SJCRH30 (cell line): ENCODE results near the gene KLHL28. TPM values are rescaled to one million over a fixed set of nuclear protein-coding genes. Genes with fewer than 3 reads are reported as not detected.
A peak's percentile ranks its signal among the peaks of the same experiment; 100 is the strongest.

Experiments
- DNase-seq, 2 experiments: peaks; one replicate each; pipeline ENCODE4 v3.0.0-alpha.2; 2015 to 2020
- H3K27ac ChIP-seq: fragments of 250-450 bp; sonication (Bioruptor Pico); 2 replicates; pipeline ENCODE4 v1.5.1; 2020; ENCODE audit warnings: mild to moderate bottlenecking, moderate library complexity
- H3K27me3 ChIP-seq: fragments of 250-450 bp; sonication (Bioruptor Pico); 2 replicates; pipeline ENCODE4 v1.5.1; 2020; ENCODE audit warnings: mild to moderate bottlenecking, moderate library complexity
- H3K36me3 ChIP-seq: fragments of 250-450 bp; sonication (Bioruptor Pico); 2 replicates; pipeline ENCODE4 v1.5.1; 2020; ENCODE audit warnings: mild to moderate bottlenecking, moderate library complexity
- H3K4me1 ChIP-seq: fragments of 250-450 bp; sonication (Bioruptor Pico); 2 replicates; pipeline ENCODE4 v1.5.1; 2020; ENCODE audit warnings: mild to moderate bottlenecking, moderate library complexity
- H3K4me3 ChIP-seq: fragments of 250-450 bp; sonication (Bioruptor Pico); 2 replicates; pipeline ENCODE4 v1.5.1; 2020; ENCODE audit warnings: mild to moderate bottlenecking, moderate library complexity
- H3K9me3 ChIP-seq: fragments of 250-450 bp; sonication (Bioruptor Pico); replicated peaks from 2 replicates; pipeline ENCODE4 v1.5.1; 2020; ENCODE audit warnings: mild to moderate bottlenecking, moderate library complexity
- total RNA-seq: library from RNA; depleted of rRNA; stranded (reverse); fragments of >200 nt; shearing (Covaris generic); gene quantifications from 2 replicates; pipeline ENCODE4 v1.2.3, GENCODE V29; 2014; rRNA removed

The KLHL28 gene, protein sequence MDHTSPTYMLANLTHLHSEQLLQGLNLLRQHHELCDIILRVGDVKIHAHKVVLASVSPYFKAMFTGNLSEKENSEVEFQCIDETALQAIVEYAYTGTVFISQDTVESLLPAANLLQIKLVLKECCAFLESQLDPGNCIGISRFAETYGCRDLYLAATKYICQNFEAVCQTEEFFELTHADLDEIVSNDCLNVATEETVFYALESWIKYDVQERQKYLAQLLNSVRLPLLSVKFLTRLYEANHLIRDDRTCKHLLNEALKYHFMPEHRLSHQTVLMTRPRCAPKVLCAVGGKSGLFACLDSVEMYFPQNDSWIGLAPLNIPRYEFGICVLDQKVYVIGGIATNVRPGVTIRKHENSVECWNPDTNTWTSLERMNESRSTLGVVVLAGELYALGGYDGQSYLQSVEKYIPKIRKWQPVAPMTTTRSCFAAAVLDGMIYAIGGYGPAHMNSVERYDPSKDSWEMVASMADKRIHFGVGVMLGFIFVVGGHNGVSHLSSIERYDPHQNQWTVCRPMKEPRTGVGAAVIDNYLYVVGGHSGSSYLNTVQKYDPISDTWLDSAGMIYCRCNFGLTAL
- total RNA-seq, result 9.4 and 10.7 TPM in 2 replicates

DNA sequence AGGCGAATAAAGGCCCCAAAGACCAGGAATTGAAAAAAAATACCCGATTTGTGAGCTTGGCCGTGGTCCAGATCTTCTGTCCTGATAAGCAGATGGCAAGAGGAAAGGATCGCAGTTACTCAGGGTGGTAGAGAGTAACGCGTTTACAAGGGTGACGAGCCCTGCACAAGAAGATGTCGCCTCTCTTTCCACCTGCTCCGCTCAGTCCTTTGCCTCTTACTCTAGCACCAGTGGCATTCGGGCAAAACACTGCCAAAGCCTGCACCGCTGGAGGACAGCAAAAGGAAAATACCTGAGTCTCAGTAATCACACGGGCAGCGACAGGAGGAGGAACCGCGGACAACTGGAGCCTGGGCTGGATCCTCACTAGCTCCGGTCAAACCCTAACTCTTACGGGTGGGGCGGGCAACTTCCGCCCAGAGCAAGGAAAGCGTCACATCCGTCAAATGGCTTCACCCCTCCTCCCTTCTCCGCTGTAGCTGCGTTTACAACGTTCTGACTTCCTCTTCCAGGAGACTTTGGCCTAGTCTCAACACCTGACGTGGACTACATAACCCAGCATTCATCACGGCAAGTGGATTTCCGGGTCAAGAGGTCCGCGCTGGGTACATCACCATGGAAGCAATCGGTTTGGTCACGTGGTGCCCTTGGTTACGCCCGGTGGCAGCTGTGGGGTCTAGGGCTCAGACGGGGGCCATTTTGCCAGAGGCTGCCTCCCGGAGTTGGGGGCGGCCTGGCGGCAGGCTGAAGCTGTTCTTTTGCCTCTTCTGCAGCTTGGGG lies at the start of gene KLHL28, which contains the start of gene TOGARAM1:
Gene KLHL28 (minus strand): TSS at position 394 of the 780 bp plus-strand sequence. CDS start 16,019 bp downstream, outside the sequence.
Gene TOGARAM1 (plus strand): TSS at position 637 of the 780 bp plus-strand sequence. CDS start 232 bp downstream, outside the sequence.
- peaks cover 2% of the 10 kb centered on the region; the same call in 1 of the 2 replicates for H3K4me1 ChIP-seq
- no peaks in the 10 kb centered on the region for H3K36me3 ChIP-seq
- H3K9me3 ChIP-seq, result no peaks in the 10 kb centered on the region
- peak within 1 kb of the TSS; percentile 88 for H3K4me3 ChIP-seq
- H3K27ac ChIP-seq, result peak within 1 kb of the TSS; percentile 86
- no peaks in the 10 kb centered on the region for H3K27me3 ChIP-seq
- peak; percentile 98 to 99 for DNase-seq

DNA sequence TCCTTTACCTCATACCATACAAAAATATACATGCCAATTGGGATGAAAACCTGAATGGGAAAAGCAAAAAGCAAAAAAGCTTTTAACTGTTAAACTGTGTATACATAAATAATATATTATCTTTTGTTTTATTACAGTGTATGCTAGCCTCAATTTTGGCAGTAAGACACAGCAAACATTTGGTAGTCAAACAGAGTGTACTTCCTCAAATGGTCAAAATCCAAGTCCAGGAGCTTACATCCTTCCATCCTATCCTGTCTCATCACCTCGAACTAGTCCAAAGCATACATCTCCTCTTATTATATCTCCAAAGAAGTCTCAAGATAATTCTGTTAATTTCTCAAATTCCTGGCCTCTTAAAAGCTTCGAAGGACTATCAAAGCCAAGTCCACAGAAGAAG lies 42.2 kb upstream of the KLHL28 start:
- Histone ChIP-seq H3K4me1 (no peaks in the 10 kb centered on the region), H3K27me3 (no peaks in the 10 kb centered on the region), H3K4me3 (no peak overlapping the region), H3K27ac (no peak overlapping the region), H3K9me3 (no peaks in the 10 kb centered on the region), H3K36me3 (peaks cover 21% of the 10 kb centered on the region)
- DNase-seq, result no peak

DNA sequence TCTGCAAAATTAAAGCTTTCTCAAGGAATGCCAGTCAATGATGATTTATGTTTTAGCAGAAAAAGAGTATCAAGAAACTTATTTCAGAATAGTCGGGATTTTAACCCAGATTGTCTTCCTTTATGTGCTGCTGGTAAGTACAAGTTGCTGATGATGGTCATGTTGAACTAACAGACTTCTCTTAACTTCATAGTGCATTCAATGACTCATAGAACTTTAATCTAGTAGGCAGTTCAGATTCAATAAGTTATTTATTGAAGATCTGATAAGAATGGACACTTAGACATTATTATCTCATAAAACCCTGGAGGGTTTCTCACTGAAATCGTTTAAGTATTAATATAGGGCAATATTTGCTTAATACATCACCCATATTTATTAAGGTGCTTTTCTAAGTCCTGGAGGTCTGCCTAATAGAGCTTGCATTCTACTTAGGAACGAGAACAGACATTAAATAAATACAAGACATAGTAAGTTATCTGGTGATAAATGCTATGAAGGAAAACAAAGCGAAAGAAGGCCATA lies 34.1 kb upstream of the KLHL28 start:
- DNase-seq, result no peak
- Histone ChIP-seq H3K4me3 (no peak overlapping the region), H3K36me3 (peaks cover 18% of the 10 kb centered on the region), H3K27me3 (no peaks in the 10 kb centered on the region), H3K4me1 (no peaks in the 10 kb centered on the region), H3K27ac (no peak overlapping the region), H3K9me3 (no peaks in the 10 kb centered on the region)

DNA sequence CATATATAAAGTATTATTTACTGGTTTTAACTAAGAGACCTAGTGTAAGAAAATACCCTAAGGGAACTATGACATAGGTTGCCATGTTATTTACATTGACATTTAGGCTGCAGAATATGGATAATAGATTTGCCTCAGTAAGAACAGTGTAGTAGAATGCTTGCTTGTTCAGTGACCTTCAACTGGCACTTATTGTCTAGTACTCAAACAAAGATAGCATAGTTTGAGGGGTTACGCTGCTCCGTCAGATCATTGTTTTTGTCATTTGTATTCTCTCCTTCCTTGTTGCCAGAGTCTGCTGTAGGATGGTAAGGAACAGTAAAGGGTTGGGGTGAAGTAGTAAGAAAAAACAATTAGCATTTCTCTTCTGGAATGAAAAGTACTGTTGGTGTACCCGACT lies 33.4 kb upstream of the KLHL28 start:
- no peaks in the 10 kb centered on the region for H3K27me3 ChIP-seq
- no peaks in the 10 kb centered on the region for H3K4me1 ChIP-seq
- H3K36me3 ChIP-seq, result peaks cover 14% of the 10 kb centered on the region
- H3K4me3 ChIP-seq, result no peak overlapping the region
- no peak for DNase-seq
- H3K9me3 ChIP-seq, result no peaks in the 10 kb centered on the region
- H3K27ac ChIP-seq, result no peak overlapping the region

DNA sequence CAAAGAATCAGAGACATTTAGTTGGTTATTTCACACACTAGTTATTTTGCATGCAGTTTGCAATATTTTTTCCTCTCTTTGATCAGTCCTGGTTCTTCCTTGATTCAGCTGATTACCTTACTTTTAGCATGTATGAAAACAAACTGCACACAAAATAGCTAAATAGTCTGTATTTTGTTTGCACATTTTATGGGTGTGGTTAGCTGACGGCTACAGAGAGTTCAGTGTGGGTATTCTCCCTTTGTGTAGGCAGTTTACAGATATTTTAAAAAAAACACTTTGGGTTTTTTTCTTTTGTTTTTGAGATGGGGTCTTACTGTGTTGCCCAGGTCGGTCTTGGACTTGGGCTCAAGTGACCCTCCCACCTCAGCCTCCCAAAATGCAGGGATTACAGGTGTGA lies 28.8 kb upstream of the KLHL28 start:
- Histone ChIP-seq H3K27me3 (no peaks in the 10 kb centered on the region), H3K36me3 (0 out of 2 replicates have a peak, but pooled peaks cover under 1% of the 10 kb centered on the region), H3K4me1 (no peaks in the 10 kb centered on the region), H3K27ac (no peak overlapping the region), H3K9me3 (no peaks in the 10 kb centered on the region), H3K4me3 (no peak overlapping the region)
- no peak for DNase-seq

DNA sequence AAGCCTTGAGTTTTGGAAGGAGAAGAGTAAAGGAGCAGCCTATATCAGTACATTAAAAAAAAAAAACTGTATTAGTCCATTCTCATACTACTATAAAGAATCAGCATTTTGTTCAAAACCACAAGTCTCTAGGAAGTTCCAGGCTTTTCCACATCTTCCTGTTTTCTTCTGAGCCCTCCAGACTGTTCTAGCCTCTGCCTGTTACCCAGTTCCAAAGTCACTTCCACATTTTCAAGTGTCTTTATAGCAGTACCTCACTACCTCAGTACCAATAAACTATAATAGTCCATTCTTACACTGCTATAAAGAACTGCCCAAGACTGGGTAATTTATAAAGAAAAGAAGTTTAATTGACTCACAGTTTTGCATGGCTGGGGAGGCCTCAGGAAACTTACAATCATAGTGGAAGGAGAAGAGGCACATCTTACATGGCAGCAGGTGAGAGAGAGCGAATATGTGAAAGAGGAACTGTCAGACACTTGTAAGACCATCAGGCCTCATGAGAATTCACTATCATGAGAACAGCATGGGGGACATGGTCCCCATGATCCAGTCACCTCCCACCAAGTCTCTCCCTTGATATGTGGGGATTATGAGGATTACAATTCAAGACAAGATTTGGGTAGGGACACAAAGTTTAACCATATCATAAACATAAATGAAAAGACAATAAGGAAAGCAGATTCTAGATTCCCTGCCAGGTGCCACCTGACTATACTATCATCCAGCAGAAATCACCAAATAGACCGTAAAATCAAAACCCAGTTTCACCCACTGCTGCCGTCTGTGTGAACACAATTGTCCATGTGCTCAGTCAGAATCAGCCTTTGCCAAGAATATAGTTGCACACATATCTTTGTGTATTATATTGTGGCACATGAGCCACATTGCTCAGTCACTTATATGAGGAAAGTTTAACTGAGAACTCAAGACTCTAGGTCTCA lies 28.0 kb upstream of the KLHL28 start:
- Histone ChIP-seq H3K4me1 (no peaks in the 10 kb centered on the region), H3K36me3 (no peaks in the 10 kb centered on the region)
- no peak for DNase-seq

DNA sequence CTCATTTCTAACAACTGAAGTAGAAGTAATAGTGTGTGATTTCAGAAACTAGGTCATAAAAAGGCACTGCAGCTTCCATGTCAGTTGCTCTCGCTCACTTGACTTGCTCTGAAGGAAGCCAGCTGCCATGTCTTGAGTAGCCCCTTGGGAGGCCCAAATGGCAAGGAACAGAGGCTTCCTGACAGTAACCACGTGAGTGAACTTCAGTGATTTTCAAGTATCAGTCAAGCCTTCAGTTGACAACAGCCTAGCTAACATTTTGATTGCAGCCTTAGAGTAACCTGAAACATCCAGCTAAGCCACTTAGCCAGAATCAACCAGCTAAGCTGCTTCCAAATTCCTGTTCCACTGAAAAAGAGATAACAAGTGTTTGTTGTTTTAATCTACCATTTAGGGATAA lies 26.9 kb upstream of the KLHL28 start:
- H3K4me1 ChIP-seq, result no peaks in the 10 kb centered on the region
- no peak overlapping the region for H3K27ac ChIP-seq
- H3K36me3 ChIP-seq, result no peaks in the 10 kb centered on the region
- DNase-seq, result no peak
- no peaks in the 10 kb centered on the region for H3K9me3 ChIP-seq
- no peak overlapping the region for H3K4me3 ChIP-seq
- H3K27me3 ChIP-seq, result no peaks in the 10 kb centered on the region

More for the DNA sequence above, 28.0 kb upstream of the KLHL28 start:
- no peak overlapping the region for H3K27ac ChIP-seq
- H3K27me3 ChIP-seq, result no peaks in the 10 kb centered on the region
- no peaks in the 10 kb centered on the region for H3K9me3 ChIP-seq
- H3K4me3 ChIP-seq, result no peak overlapping the region

DNA sequence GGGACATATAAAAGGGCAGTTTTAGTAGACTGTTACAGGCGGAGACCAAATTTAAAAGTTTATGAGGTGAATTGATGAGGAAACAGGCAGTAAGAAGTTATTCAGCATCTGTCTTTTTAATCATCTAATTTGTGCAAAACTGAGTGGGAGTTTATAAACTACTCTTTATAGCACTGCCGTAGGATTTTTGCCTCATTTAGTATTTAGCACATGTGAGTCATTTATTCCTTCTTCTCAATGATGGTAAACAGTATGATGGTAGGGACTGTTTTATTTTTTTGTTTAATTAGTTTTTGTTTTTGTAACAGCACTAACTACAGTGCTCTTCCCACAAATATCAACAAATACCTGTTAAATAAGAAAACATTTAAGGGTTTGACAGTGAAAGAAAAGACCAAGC lies 20.8 kb upstream of the KLHL28 start:
- no peaks in the 10 kb centered on the region for H3K4me1 ChIP-seq
- H3K27me3 ChIP-seq, result no peaks in the 10 kb centered on the region
- H3K4me3 ChIP-seq, result no peak overlapping the region
- no peak for DNase-seq
- no peaks in the 10 kb centered on the region for H3K9me3 ChIP-seq
- H3K36me3 ChIP-seq, result no peaks in the 10 kb centered on the region
- H3K27ac ChIP-seq, result no peak overlapping the region

DNA sequence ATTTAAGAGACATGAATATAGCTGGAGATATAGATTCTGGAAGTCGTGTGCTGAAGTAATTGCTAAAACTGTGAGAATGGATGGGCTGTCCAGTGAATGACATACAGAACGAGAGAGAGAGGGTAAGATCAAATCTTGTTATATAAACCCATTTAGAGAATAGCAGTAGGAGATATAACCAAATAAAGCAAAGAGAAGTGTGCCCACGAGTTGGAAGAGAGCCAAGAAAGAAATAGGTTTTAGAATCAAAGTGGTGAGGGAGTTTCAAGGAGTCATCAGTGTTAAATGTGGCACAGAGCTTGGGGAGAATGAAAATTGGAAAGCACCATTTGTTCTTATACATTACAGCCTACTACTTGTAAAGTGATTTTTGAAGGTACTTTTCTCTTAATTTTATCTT lies 19.5 kb upstream of the KLHL28 start:
- Histone ChIP-seq H3K27me3 (no peaks in the 10 kb centered on the region), H3K36me3 (0 out of 2 replicates have a peak, but pooled peaks cover 3% of the 10 kb centered on the region), H3K4me3 (no peak overlapping the region), H3K4me1 (no peaks in the 10 kb centered on the region), H3K27ac (no peak overlapping the region), H3K9me3 (no peaks in the 10 kb centered on the region)
- no peak for DNase-seq

DNA sequence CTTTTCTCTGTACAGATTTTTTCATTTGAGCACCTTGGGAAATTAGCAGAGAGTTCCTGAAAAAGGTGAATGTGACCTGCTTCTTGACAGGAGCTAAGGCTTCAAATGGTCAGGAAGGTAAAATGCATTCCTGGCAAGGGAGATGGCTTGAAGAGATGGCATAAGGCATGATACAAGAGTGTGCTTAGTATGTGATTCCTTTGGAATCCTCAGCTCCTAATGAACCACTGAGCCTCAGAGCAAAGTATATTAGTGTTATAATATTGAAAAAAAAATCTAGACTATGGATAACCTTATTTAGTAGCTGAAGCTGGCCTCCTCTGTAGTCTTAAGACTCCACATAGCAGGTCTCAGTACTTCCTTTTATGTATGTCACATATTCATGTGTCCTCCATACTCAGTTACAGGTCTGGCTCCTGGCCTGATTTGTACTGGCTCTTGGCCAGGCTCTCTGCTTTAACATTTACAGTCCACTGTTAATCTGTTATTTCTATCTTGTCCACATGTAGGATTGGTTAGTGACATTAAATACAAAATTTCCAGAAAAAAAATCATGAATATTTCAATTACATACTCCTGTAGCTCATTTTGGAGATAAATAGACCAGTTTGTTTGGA lies 18.1 kb upstream of the KLHL28 start:
- Histone ChIP-seq H3K9me3 (no peaks in the 10 kb centered on the region), H3K4me1 (no peaks in the 10 kb centered on the region), H3K4me3 (no peak overlapping the region), H3K27me3 (no peaks in the 10 kb centered on the region), H3K36me3 (0 out of 2 replicates have a peak, but pooled peaks cover 4% of the 10 kb centered on the region), H3K27ac (no peak overlapping the region)
- no peak for DNase-seq

DNA sequence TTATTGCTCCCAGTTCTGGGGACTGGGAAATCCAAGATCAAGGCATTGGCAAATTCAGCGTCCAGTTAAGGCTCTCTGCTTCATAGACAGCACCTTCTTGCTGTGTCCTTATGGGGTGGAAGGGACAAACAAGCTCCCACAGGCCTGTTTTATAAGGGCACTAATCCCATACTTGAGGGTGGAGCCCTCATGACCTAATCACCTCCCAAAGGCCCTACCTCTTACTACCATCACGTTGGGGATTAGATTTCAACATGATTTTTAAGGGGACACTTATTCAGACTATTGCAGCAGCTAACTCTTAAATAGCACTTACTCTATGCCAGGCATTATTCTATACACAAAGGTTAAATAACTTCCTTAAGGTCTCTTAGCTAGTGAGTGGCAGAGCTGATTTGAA lies 17.5 kb upstream of the KLHL28 start:
- no peak overlapping the region for H3K27ac ChIP-seq
- H3K36me3 ChIP-seq, result 0 out of 2 replicates have a peak, but pooled peaks cover 4% of the 10 kb centered on the region
- H3K9me3 ChIP-seq, result no peaks in the 10 kb centered on the region
- H3K4me1 ChIP-seq, result no peaks in the 10 kb centered on the region
- DNase-seq, result no peak
- H3K4me3 ChIP-seq, result no peak overlapping the region
- H3K27me3 ChIP-seq, result no peaks in the 10 kb centered on the region

DNA sequence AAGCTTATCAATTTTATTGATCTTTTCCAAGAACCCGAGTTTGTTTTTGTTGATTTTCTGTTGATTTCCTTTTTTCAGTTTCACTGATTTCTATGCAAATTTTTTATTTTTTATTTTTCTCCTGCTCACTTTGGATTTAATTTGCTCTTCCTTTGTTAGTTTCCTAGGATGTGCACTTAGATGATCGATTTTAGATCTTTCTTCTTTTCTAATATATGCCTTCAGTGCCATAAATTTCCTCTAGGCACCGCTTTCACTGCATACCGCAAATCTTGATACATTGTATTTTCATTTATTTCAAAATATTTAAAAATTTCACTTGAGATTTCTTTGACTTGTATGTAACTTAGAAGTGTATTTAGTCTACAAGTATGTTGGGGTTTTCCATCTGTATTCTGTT lies 9.7 kb upstream of the KLHL28 start:
- Histone ChIP-seq H3K27ac (no peak overlapping the region), H3K4me1 (0 out of 2 replicates have a peak, but pooled peaks cover 4% of the 10 kb centered on the region), H3K9me3 (peaks cover 7% of the 10 kb centered on the region), H3K4me3 (no peak overlapping the region), H3K36me3 (peaks cover 35% of the 10 kb centered on the region), H3K27me3 (no peaks in the 10 kb centered on the region)
- no peak for DNase-seq

DNA sequence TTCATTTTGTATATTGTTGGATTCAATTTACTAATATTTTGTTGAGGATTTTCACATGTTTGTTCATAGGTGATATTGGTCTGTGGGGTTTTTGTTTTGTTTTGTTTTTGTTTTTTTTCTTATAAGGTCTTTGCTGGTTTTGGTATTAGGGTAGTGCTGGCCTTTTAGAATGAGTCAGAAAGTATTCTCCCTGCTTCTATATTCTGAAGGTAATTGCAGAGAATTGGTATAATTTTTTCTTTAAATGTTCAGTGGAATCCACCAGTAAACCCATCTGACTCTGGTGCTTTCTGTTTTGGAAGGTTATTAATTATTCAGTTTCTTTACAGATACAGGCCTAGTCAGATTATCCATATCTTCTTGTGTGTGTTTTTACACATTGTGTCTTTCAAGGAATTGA lies 9.2 kb upstream of the KLHL28 start:
- H3K9me3 ChIP-seq, result peaks cover 7% of the 10 kb centered on the region
- H3K4me3 ChIP-seq, result no peak overlapping the region
- DNase-seq, result no peak

More for the DNA sequence above, 9.2 kb upstream of the KLHL28 start:
- H3K36me3 ChIP-seq, result peaks cover 31% of the 10 kb centered on the region
- H3K4me1 ChIP-seq, result 0 out of 2 replicates have a peak, but pooled peaks cover 4% of the 10 kb centered on the region
- no peaks in the 10 kb centered on the region for H3K27me3 ChIP-seq
- no peak overlapping the region for H3K27ac ChIP-seq
